Fibroblast of mammary gland (primary cell): ENCODE data around the gene NFIB.

Source experiments
- DNase-seq: peaks from one replicate; pipeline ENCODE4 v3.0.0-alpha.2; 2010; ENCODE audit warnings: low read depth
- H3K4me3 ChIP-seq: 2 replicates; pipeline ENCODE4 v1.5.1; 2011; ENCODE audit warnings: low read depth, mild to moderate bottlenecking, low read length, moderate library complexity; ENCODE audit not compliant: control insufficient read depth
- TF ChIP-seq, protein P1 (sequence below): conservative IDR thresholded peaks from 2 replicates; pipeline ENCODE4 v1.5.1; 2011; ENCODE audit warnings: low read depth, low read length, inconsistent platforms; ENCODE audit not compliant: control insufficient read depth, insufficient read depth

The NFIB gene

GRCh38 chr9:14107495-14107894 is 206.4 kb downstream of the NFIB start:
- H3K4me3 ChIP-seq, result no peak overlapping the region
- TF ChIP-seq, protein P1, sequence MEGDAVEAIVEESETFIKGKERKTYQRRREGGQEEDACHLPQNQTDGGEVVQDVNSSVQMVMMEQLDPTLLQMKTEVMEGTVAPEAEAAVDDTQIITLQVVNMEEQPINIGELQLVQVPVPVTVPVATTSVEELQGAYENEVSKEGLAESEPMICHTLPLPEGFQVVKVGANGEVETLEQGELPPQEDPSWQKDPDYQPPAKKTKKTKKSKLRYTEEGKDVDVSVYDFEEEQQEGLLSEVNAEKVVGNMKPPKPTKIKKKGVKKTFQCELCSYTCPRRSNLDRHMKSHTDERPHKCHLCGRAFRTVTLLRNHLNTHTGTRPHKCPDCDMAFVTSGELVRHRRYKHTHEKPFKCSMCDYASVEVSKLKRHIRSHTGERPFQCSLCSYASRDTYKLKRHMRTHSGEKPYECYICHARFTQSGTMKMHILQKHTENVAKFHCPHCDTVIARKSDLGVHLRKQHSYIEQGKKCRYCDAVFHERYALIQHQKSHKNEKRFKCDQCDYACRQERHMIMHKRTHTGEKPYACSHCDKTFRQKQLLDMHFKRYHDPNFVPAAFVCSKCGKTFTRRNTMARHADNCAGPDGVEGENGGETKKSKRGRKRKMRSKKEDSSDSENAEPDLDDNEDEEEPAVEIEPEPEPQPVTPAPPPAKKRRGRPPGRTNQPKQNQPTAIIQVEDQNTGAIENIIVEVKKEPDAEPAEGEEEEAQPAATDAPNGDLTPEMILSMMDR, result no peak
- no peak for DNase-seq

- DNase-seq, result no peak
- TF ChIP-seq, protein P1, result no peak
- no peak overlapping the region for H3K4me3 ChIP-seq
These were observed 207.2 kb downstream of the NFIB start for GRCh38 chr9:14106699-14107098.

- H3K4me3 ChIP-seq, result no peak overlapping the region
- no peak for DNase-seq
- TF ChIP-seq, protein P1, result no peak
These were observed 209.4 kb downstream of the NFIB start for GRCh38 chr9:14104496-14104895.

DNA sequence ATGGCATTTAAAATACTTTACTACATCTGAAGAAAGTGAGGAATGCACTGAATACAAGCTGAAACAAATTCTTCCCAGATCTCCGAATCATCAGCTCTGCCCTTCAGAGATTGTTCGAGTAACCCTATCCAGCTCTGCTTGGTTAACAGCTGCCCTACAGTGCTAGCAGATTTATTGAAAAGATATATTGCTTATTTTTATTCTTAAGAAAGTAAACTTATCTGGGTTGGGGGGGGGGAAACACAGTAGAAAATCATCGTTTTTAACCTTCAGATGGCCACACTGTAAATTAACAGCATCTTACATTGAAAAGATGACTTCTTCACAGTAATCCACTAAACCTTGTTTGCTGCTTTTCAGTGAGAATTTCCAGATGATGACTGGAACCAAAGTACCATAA is 210.8 kb downstream of the NFIB start:
- DNase-seq, result no peak
- no peak overlapping the region for H3K4me3 ChIP-seq
- TF ChIP-seq, protein P1, result no peak

DNA sequence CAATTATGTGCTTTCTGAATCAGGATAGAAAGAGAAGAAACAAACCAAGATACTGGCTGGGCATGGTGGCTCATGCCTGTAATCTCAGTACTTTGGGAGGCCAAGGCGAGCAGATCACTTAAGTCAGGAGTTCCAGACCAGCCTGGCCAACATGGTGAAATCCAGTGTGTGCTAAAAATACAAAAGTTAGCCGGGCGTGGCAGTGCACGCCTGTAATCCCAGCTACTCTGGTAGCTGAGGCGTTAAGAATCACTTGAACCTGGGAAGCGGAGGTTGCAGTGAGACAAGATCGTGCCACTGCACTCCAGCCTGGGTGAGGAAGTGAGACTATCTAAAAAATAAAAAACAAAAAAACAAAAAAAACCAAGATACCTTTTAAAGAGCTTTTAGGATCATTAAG is 214.2 kb downstream of the NFIB start:
- TF ChIP-seq, protein P1, result no peak
- no peak for DNase-seq
- H3K4me3 ChIP-seq, result no peak overlapping the region

GRCh38 chr9:14098486-14099180 is 215.3 kb downstream of the NFIB start:
- no peak overlapping the region for H3K4me3 ChIP-seq
- no peak for DNase-seq
- TF ChIP-seq, protein P1, result no peak
